ENCODE data around the gene TMC3. TPM values are rescaled to one million over a fixed set of nuclear protein-coding genes. Genes with fewer than 3 reads are reported as not detected.

The TMC3 gene
- total RNA-seq, 1 donor from 2014 or later, result 0.13 TPM

DNA sequence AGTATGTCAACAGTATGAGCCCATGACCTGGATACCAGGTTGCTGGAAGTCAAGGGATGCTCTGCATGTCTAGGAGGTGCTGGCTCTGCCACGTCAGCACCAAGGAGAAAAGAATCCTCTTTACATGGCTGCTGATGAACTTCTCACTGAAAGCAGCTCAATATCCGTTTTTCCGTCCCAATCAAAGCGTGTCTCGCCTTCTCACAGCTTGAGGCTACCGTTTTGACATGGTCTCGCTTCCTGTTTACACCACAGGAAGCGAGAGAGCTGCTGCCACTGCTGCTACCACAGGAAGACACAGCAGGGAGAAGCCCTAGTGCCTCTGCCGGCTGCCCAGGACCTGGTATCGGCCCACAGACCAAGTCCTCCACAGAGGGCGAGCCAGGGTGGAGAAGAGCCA lies 77.3 kb downstream of the TMC3 start:
- Histone ChIP-seq H3K36me3 (no peaks in the 10 kb centered on the region), H3K4me2 (no peak overlapping the region), H4K20me1 (ENCODE audit: low read depth) (no peaks in the 10 kb centered on the region), H3F3A (ENCODE audit: low read depth) (no peaks in the 10 kb centered on the region), H3K4me3 (no peak overlapping the region), H3K79me2 (ENCODE audit: low read depth) (no peaks in the 10 kb centered on the region), H3K9ac (no peak overlapping the region), H3K4me1 (no peaks in the 10 kb centered on the region), H3K9me3 (ENCODE audit: low read depth) (no peaks in the 10 kb centered on the region), H3K27ac (no peak overlapping the region), H2AFZ (replicated peaks) (no peak overlapping the region), H3K27me3 (no peaks in the 10 kb centered on the region)
- H3K27me3 Mint-ChIP-seq (ENCODE audit: insufficient read depth, low read depth), result peaks cover 12% of the 10 kb centered on the region
- peaks cover 2% of the 10 kb centered on the region for H3K4me1 Mint-ChIP-seq
- no peak for DNase-seq (ENCODE audit: low spot score)
- H3K9me3 Mint-ChIP-seq, result no peaks in the 10 kb centered on the region
- H3K36me3 Mint-ChIP-seq, result no peaks in the 10 kb centered on the region
- no peak overlapping the region for H3K27ac Mint-ChIP-seq
- no peak overlapping the region for H3K4me3 Mint-ChIP-seq
- TF ChIP-seq, protein P1, sequence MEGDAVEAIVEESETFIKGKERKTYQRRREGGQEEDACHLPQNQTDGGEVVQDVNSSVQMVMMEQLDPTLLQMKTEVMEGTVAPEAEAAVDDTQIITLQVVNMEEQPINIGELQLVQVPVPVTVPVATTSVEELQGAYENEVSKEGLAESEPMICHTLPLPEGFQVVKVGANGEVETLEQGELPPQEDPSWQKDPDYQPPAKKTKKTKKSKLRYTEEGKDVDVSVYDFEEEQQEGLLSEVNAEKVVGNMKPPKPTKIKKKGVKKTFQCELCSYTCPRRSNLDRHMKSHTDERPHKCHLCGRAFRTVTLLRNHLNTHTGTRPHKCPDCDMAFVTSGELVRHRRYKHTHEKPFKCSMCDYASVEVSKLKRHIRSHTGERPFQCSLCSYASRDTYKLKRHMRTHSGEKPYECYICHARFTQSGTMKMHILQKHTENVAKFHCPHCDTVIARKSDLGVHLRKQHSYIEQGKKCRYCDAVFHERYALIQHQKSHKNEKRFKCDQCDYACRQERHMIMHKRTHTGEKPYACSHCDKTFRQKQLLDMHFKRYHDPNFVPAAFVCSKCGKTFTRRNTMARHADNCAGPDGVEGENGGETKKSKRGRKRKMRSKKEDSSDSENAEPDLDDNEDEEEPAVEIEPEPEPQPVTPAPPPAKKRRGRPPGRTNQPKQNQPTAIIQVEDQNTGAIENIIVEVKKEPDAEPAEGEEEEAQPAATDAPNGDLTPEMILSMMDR (IDR thresholded peaks at IDR 0.05), result no peak
- TF ChIP-seq EZH2phosphoT487 (IDR thresholded peaks at IDR 0.05), result no peak
- TF ChIP-seq EZH2 (IDR thresholded peaks at IDR 0.05), result no peak

DNA sequence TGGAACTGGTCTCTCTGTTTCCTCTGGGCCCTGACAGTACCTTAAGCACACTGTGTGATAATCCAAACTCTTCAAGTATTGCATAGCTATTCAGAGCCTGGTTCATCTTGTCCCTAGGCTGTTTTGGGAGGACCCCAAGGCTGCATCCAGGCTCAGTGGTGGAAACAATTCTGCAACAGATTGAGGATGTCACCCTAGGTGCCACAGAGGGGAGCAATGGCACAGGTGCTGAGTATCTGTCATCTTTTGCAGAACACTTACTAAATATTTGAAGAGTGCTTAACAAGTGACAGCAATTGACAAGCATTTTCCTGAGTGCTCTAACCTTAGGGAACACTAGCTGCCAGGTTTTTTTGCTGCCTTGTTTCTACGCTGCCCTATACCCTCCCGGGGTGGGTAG lies 77.8 kb downstream of the TMC3 start:
- H3K4me2 ChIP-seq, result no peak overlapping the region
- no peaks in the 10 kb centered on the region for H3K4me1 ChIP-seq
- H3K36me3 ChIP-seq, result no peaks in the 10 kb centered on the region
- TF ChIP-seq EZH2 (IDR thresholded peaks at IDR 0.05), result no peak
- Mint-ChIP-seq H3K27ac (no peak overlapping the region), H3K4me3 (no peak overlapping the region), H3K4me1 (peaks cover 2% of the 10 kb centered on the region), H3K36me3 (no peaks in the 10 kb centered on the region), H3K9me3 (no peaks in the 10 kb centered on the region), H3K27me3 (ENCODE audit: insufficient read depth, low read depth) (peaks cover 12% of the 10 kb centered on the region)
- no peaks in the 10 kb centered on the region for H4K20me1 ChIP-seq (ENCODE audit: low read depth)
- no peak overlapping the region for H3K9ac ChIP-seq
- H3F3A ChIP-seq (ENCODE audit: low read depth), result no peaks in the 10 kb centered on the region
- no peaks in the 10 kb centered on the region for H3K9me3 ChIP-seq (ENCODE audit: low read depth)
- no peaks in the 10 kb centered on the region for H3K79me2 ChIP-seq (ENCODE audit: low read depth)
- no peak for DNase-seq (ENCODE audit: low spot score)
- H3K4me3 ChIP-seq, result no peak overlapping the region
- H2AFZ ChIP-seq (replicated peaks), result no peak overlapping the region
- no peak overlapping the region for H3K27ac ChIP-seq
- no peaks in the 10 kb centered on the region for H3K27me3 ChIP-seq

DNA sequence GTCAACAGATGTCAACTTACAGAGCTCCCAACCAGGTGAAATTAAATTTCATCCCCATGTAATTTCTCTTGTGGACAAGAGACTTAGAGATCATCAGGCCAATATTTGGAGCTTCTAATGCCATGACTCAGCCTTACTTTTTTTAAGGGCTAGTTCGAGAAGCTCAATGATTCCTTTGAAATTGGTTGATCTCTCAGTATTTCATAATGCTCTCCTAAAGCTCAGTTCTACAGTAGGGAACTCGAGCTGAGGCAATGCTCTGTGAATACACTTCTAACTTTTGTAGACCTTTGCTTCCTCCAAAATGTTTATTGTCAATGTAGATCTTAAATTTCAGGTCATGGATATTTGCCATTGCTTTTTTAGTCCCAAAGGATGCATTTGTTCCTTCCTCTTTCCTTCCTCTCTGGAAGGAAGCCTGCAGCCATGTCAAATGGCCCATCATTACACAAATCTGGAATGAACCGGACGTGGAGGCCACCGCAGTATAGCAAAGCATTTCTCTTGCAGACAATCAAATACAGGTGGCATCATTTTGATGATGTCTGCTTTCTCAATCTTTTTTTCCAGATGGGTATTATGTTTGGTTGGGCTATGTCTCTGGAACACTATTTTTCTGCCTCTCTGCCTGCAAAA lies 78.4 kb downstream of the TMC3 start:
- no peaks in the 10 kb centered on the region for H3F3A ChIP-seq (ENCODE audit: low read depth)
- H3K36me3 Mint-ChIP-seq, result no peaks in the 10 kb centered on the region

DNA sequence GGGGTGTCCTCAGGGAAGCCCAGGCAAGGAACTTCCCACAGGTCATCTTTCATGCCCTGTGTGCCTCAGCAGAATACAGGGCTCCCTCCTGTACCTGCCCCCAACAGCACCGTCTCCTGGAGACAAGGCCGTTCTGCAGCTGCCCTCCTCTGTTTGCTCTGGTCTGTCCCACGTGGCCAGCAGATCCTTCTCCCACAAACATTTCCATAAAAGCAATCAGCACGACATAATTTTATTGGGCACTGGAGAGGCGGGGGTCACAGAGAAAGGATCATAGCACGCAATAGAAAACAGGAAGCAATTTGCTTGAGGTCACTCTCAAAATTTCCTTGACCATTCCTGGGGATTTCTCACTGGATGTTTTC lies 79.5 kb downstream of the TMC3 start:
- Histone ChIP-seq H3K9ac (no peak overlapping the region), H3F3A (ENCODE audit: low read depth) (no peaks in the 10 kb centered on the region), H2AFZ (replicated peaks) (peak overlapping the region; percentile 50), H4K20me1 (ENCODE audit: low read depth) (no peaks in the 10 kb centered on the region), H3K27me3 (no peaks in the 10 kb centered on the region), H3K79me2 (ENCODE audit: low read depth) (no peaks in the 10 kb centered on the region), H3K4me3 (no peak overlapping the region), H3K4me1 (no peaks in the 10 kb centered on the region), H3K9me3 (ENCODE audit: low read depth) (no peaks in the 10 kb centered on the region), H3K4me2 (no peak overlapping the region), H3K36me3 (no peaks in the 10 kb centered on the region), H3K27ac (no peak overlapping the region)
- Mint-ChIP-seq H3K4me3 (no peak overlapping the region), H3K27ac (no peak overlapping the region), H3K36me3 (no peaks in the 10 kb centered on the region), H3K27me3 (ENCODE audit: insufficient read depth, low read depth) (peaks cover 8% of the 10 kb centered on the region), H3K4me1 (peaks cover 2% of the 10 kb centered on the region), H3K9me3 (no peaks in the 10 kb centered on the region)
- no peak for DNase-seq (ENCODE audit: low spot score)
- TF ChIP-seq, protein P1 (IDR thresholded peaks at IDR 0.05), result peak; percentile 7
- no peak for TF ChIP-seq EZH2phosphoT487 (IDR thresholded peaks at IDR 0.05)
- TF ChIP-seq EZH2 (IDR thresholded peaks at IDR 0.05), result no peak

More for the DNA sequence above, 78.4 kb downstream of the TMC3 start:
- Mint-ChIP-seq H3K9me3 (no peaks in the 10 kb centered on the region), H3K4me3 (no peak overlapping the region), H3K4me1 (peaks cover 2% of the 10 kb centered on the region), H3K27ac (no peak overlapping the region), H3K27me3 (ENCODE audit: insufficient read depth, low read depth) (peaks cover 8% of the 10 kb centered on the region)
- Histone ChIP-seq H3K4me3 (no peak overlapping the region), H3K27ac (no peak overlapping the region), H2AFZ (replicated peaks) (no peak overlapping the region), H3K27me3 (no peaks in the 10 kb centered on the region), H3K9me3 (ENCODE audit: low read depth) (no peaks in the 10 kb centered on the region), H3K9ac (no peak overlapping the region), H3K4me2 (no peak overlapping the region), H3K36me3 (no peaks in the 10 kb centered on the region), H3K4me1 (no peaks in the 10 kb centered on the region), H3K79me2 (ENCODE audit: low read depth) (no peaks in the 10 kb centered on the region), H4K20me1 (ENCODE audit: low read depth) (no peaks in the 10 kb centered on the region)
- no peak for DNase-seq (ENCODE audit: low spot score)
- TF ChIP-seq EZH2 (IDR thresholded peaks at IDR 0.05) (no peak), EZH2phosphoT487 (IDR thresholded peaks at IDR 0.05) (no peak)
- TF ChIP-seq, protein P1 (IDR thresholded peaks at IDR 0.05), result no peak

All from neural progenitor cell (in vitro differentiated cells).